ENCODE results near the gene PYGO2.

PYGO2 gene

DNA sequence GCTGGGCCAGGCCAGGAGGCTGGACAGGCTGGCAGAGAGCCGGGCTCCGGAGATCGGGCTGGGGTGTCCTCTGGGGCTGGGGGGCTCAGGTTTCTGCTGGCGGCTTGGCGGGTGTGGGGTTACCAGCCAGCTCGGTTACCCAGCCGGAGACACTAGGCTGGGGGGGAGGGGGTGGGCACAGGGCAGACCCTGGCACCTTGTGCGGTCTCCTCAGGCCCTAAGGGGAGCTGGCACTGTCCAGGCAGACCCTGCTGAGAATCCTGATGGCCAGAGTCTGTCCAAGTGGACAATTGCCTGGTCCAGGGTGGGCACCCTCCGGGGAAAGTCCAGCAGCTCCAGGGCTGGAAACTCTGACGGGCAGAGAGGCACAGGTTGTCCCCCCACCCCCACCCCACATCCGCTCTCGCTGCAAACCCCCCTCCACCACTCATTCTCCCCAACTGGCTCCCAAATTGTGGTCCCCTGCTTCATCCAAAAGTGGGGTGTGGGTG, 47.7 kb upstream of the PYGO2 start:
- WGBS (ENCODE audit: extremely low coverage, insufficient coverage, insufficient read length): no CpG with 5 or more reads among the region's 12 CpGs

DNA sequence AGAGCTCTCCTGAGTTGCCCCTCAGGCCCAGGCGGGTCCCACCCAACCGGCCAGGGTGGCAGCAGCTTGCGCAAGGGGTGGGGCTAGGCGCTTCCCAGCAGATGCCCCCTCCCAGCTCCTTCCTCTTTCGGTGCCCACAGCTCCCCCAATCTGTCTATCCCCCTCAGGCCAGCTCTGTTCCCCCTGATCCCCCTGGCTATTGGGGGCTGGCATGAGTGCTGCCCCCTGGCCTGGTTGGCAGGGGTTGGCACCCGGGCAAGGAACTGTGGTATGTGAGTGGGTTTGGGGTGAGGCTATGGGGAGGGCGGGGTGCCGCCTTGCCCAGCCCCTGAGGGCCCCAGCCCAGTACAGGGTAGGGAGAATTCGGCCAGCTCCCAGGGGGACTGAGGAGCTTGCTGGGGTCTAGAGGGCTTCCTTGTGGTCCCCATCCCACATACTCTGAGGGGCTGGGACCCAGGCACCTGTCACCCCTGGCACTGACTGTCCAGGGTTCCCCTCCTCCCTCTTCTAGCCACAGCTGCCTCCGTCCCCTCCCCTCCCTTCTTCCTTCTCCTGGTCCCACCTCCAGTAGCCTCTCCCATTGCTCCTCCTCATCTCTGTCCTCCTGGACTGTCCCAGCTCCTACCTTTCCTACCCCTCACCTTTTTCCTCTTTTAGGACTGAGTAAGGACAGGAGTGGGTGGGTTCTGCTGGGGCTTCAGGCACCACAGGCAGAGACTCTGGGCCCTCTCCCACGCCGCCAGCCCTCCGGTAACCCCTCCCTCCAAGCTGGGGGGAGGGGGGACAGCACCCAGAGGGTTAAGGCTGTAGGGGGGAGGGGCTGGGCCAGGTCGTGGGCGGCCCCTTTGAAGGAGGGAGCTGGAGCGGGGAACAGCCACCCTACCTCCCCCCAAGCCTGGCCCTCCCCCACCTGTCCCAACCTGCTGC, 46.7 kb upstream of the PYGO2 start:
- Histone ChIP-seq H2BK12ac (ENCODE audit: low read length) (no peak overlapping the region), H3K79me1 (ENCODE audit: low read length) (peaks cover 9% of the 10 kb centered on the region), H3K27ac (ENCODE audit: low read depth, low read length) (peak overlapping the region; percentile 2), H3K79me2 (ENCODE audit: control insufficient read depth, insufficient read depth, low read length, poor library complexity) (peaks cover 11% of the 10 kb centered on the region), H2BK120ac (ENCODE audit: insufficient read depth, low read length, poor library complexity) (no peak overlapping the region), H2BK5ac (ENCODE audit: low read depth, low read length, poor library complexity) (no peak overlapping the region), H3K9ac (ENCODE audit: low read length) (no peak overlapping the region), H3K23ac (ENCODE audit: low read length) (no peak overlapping the region), H3K36me3 (ENCODE audit: control insufficient read depth in 1 of 2, insufficient read depth in 2 of 2, low read length in 2 of 2) (peaks cover 5 to 10% of the 10 kb centered on the region in 2 experiments), H3K14ac (ENCODE audit: low read length) (no peak overlapping the region), H3K4me1 (ENCODE audit: control insufficient read depth in 1 of 2, insufficient read depth in 2 of 2, low read length in 2 of 2) (peaks cover 15 to 20% of the 10 kb centered on the region in 2 experiments), H2AFZ (ENCODE audit: insufficient read depth, low read length, poor library complexity) (no peak overlapping the region), H3K4ac (ENCODE audit: low read depth, low read length) (peak overlapping the region; percentile 2), H3K4me3 (ENCODE audit: low read depth, low read length) (no peak overlapping the region), H4K12ac (ENCODE audit: low read depth, low read length) (no peak overlapping the region), H2AK5ac (ENCODE audit: low read length) (no peak overlapping the region), H4K91ac (ENCODE audit: low read depth, low read length) (no peak overlapping the region), H3K18ac (ENCODE audit: low read length) (peak overlapping the region; percentile 7), H3K4me2 (ENCODE audit: low read length) (no peak overlapping the region), H3K27me3 (ENCODE audit: insufficient read depth, low read length) (no peaks in the 10 kb centered on the region), H3K9me3 (ENCODE audit: insufficient read depth, low read depth, low read length) (no peaks in the 10 kb centered on the region), H4K8ac (ENCODE audit: low read depth, low read length) (no peak overlapping the region)
- no peak for DNase-seq
- WGBS (ENCODE audit: extremely low coverage, insufficient coverage, insufficient read length): no CpG with 5 or more reads among the region's 16 CpGs

More for the DNA sequence above, 47.7 kb upstream of the PYGO2 start:
- peaks cover 9 to 15% of the 10 kb centered on the region in 2 experiments for H3K36me3 ChIP-seq (ENCODE audit: control insufficient read depth in 1 of 2, insufficient read depth in 2 of 2, low read length in 2 of 2)
- H2AFZ ChIP-seq (ENCODE audit: insufficient read depth, low read length, poor library complexity): no peak overlapping the region
- peak overlapping the region; percentile 31 for H3K4ac ChIP-seq (ENCODE audit: low read depth, low read length)
- H3K4me3 ChIP-seq (ENCODE audit: low read depth, low read length): no peak overlapping the region
- H3K4me2 ChIP-seq (ENCODE audit: low read length): no peak overlapping the region
- H3K18ac ChIP-seq (ENCODE audit: low read length): no peak overlapping the region
- no peak overlapping the region for H3K23ac ChIP-seq (ENCODE audit: low read length)
- H3K27me3 ChIP-seq (ENCODE audit: insufficient read depth, low read length): no peaks in the 10 kb centered on the region
- H4K12ac ChIP-seq (ENCODE audit: low read depth, low read length): no peak overlapping the region
- peaks cover 5% of the 10 kb centered on the region for H3K79me2 ChIP-seq (ENCODE audit: control insufficient read depth, insufficient read depth, low read length, poor library complexity)
- H2BK12ac ChIP-seq (ENCODE audit: low read length): no peak overlapping the region
- DNase-seq: no peak
- H3K27ac ChIP-seq (ENCODE audit: low read depth, low read length): no peak overlapping the region
- no peaks in the 10 kb centered on the region for H3K9me3 ChIP-seq (ENCODE audit: insufficient read depth, low read depth, low read length)
- H2BK120ac ChIP-seq (ENCODE audit: insufficient read depth, low read length, poor library complexity): no peak overlapping the region
- H4K91ac ChIP-seq (ENCODE audit: low read depth, low read length): peak overlapping the region; percentile 30
- no peak overlapping the region for H3K14ac ChIP-seq (ENCODE audit: low read length)
- H4K8ac ChIP-seq (ENCODE audit: low read depth, low read length): peak overlapping the region; percentile 39
- H2BK5ac ChIP-seq (ENCODE audit: low read depth, low read length, poor library complexity): no peak overlapping the region
- H3K4me1 ChIP-seq (ENCODE audit: control insufficient read depth in 1 of 2, insufficient read depth in 2 of 2, low read length in 2 of 2): peaks cover 13 to 20% of the 10 kb centered on the region in 2 experiments
- H3K79me1 ChIP-seq (ENCODE audit: low read length): peaks cover 2% of the 10 kb centered on the region
- no peak overlapping the region for H3K9ac ChIP-seq (ENCODE audit: low read length)
- no peak overlapping the region for H2AK5ac ChIP-seq (ENCODE audit: low read length)

DNA sequence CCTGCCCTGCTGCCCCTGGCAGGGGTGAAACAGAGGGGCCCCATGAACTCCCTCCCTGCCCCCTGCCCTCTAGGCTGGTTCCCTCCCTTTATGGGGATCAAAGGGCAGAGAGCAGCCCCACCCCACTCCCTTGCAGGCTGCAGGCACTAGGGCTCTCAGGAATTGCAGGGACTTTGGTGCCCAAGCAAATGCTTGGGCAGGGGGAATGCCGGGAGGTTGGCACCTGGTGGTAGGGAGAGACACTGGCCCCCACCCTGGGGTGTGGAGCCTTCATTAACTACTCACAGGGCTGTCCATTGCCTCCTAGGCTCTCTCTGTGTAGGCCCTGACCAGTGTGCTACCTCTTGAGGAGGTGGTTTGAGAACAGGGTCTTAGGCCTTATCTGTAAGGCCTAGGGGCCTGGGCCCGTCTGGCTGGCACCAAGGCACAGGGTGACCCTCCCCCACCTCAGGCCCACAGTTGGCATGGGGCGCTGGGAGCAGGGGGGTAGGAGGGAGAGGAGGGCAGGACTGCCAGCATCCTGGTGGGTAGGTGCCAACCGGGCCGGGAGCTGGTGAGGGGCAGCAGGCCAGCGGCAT, 45.8 kb upstream of the PYGO2 start:
- H3K27me3 ChIP-seq (ENCODE audit: insufficient read depth, low read length): no peaks in the 10 kb centered on the region
- no peak overlapping the region for H3K27ac ChIP-seq (ENCODE audit: low read depth, low read length)
- peaks cover 3 to 9% of the 10 kb centered on the region in 2 experiments for H3K36me3 ChIP-seq (ENCODE audit: control insufficient read depth in 1 of 2, insufficient read depth in 2 of 2, low read length in 2 of 2)
- H2AK5ac ChIP-seq (ENCODE audit: low read length): no peak overlapping the region
- WGBS (ENCODE audit: extremely low coverage, insufficient coverage, insufficient read length): no CpG with 5 or more reads among the region's 6 CpGs
- H2BK5ac ChIP-seq (ENCODE audit: low read depth, low read length, poor library complexity): no peak overlapping the region
- no peak overlapping the region for H4K91ac ChIP-seq (ENCODE audit: low read depth, low read length)
- DNase-seq: no peak
- H3K4me1 ChIP-seq (ENCODE audit: control insufficient read depth in 1 of 2, insufficient read depth in 2 of 2, low read length in 2 of 2): peaks cover 15 to 20% of the 10 kb centered on the region in 2 experiments
- H3K14ac ChIP-seq (ENCODE audit: low read length): no peak overlapping the region
- H3K4ac ChIP-seq (ENCODE audit: low read depth, low read length): peak overlapping the region; percentile 43
- H3K23ac ChIP-seq (ENCODE audit: low read length): no peak overlapping the region
- H3K9me3 ChIP-seq (ENCODE audit: insufficient read depth, low read depth, low read length): no peaks in the 10 kb centered on the region
- no peak overlapping the region for H2BK120ac ChIP-seq (ENCODE audit: insufficient read depth, low read length, poor library complexity)
- H4K8ac ChIP-seq (ENCODE audit: low read depth, low read length): no peak overlapping the region
- peaks cover 16% of the 10 kb centered on the region for H3K79me1 ChIP-seq (ENCODE audit: low read length)
- H3K4me2 ChIP-seq (ENCODE audit: low read length): no peak overlapping the region
- no peak overlapping the region for H3K4me3 ChIP-seq (ENCODE audit: low read depth, low read length)
- peaks cover 18% of the 10 kb centered on the region for H3K79me2 ChIP-seq (ENCODE audit: control insufficient read depth, insufficient read depth, low read length, poor library complexity)
- no peak overlapping the region for H2AFZ ChIP-seq (ENCODE audit: insufficient read depth, low read length, poor library complexity)
- no peak overlapping the region for H4K12ac ChIP-seq (ENCODE audit: low read depth, low read length)
- no peak overlapping the region for H3K9ac ChIP-seq (ENCODE audit: low read length)
- H2BK12ac ChIP-seq (ENCODE audit: low read length): no peak overlapping the region
- no peak overlapping the region for H3K18ac ChIP-seq (ENCODE audit: low read length)

DNA sequence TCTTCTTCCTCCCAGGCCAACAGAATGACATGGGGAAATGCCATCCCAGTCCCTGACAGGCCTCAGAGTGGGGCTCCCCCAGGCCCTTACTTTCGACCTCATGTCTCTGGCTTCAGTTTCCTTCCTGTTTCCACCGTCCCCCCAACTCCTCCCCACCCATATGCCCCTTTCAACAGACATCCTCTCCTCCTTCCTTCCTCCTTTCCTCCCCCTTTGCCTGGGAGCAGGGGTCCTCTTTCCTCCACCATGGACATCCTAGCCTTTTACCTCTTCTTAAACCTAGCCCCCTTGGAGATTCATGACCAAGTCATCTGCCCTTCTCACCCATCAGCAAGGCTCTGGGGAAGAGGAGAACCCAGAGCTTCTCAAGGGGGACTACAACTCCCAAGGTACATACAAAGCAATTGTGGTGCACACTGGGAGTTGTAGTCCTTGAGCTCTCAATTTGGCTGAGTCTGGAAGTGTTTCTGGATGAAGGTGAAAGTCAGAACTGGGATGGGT, 45.1 kb upstream of the PYGO2 start:
- no peak overlapping the region for H2BK120ac ChIP-seq (ENCODE audit: insufficient read depth, low read length, poor library complexity)
- peaks cover 20% of the 10 kb centered on the region for H3K79me1 ChIP-seq (ENCODE audit: low read length)
- H4K12ac ChIP-seq (ENCODE audit: low read depth, low read length): no peak overlapping the region
- H2BK5ac ChIP-seq (ENCODE audit: low read depth, low read length, poor library complexity): no peak overlapping the region
- H3K4me1 ChIP-seq (ENCODE audit: control insufficient read depth in 1 of 2, insufficient read depth in 2 of 2, low read length in 2 of 2): peaks cover 15 to 16% of the 10 kb centered on the region in 2 experiments
- H2AK5ac ChIP-seq (ENCODE audit: low read length): no peak overlapping the region
- no peak overlapping the region for H2BK12ac ChIP-seq (ENCODE audit: low read length)
- DNase-seq: no peak
- no peak overlapping the region for H3K9ac ChIP-seq (ENCODE audit: low read length)
- H3K27ac ChIP-seq (ENCODE audit: low read depth, low read length): no peak overlapping the region
- H3K4me2 ChIP-seq (ENCODE audit: low read length): no peak overlapping the region
- no peak overlapping the region for H4K91ac ChIP-seq (ENCODE audit: low read depth, low read length)
- H3K4me3 ChIP-seq (ENCODE audit: low read depth, low read length): no peak overlapping the region
- H3K4ac ChIP-seq (ENCODE audit: low read depth, low read length): peak overlapping the region; percentile 53
- no peaks in the 10 kb centered on the region for H3K27me3 ChIP-seq (ENCODE audit: insufficient read depth, low read length)
- H3K14ac ChIP-seq (ENCODE audit: low read length): no peak overlapping the region
- no peak overlapping the region for H4K8ac ChIP-seq (ENCODE audit: low read depth, low read length)
- no peak overlapping the region for H3K18ac ChIP-seq (ENCODE audit: low read length)
- H2AFZ ChIP-seq (ENCODE audit: insufficient read depth, low read length, poor library complexity): no peak overlapping the region
- peaks cover 3 to 9% of the 10 kb centered on the region in 2 experiments for H3K36me3 ChIP-seq (ENCODE audit: control insufficient read depth in 1 of 2, insufficient read depth in 2 of 2, low read length in 2 of 2)
- no peaks in the 10 kb centered on the region for H3K9me3 ChIP-seq (ENCODE audit: insufficient read depth, low read depth, low read length)
- no peak overlapping the region for H3K23ac ChIP-seq (ENCODE audit: low read length)
- WGBS (ENCODE audit: extremely low coverage, insufficient coverage, insufficient read length): no CpG with 5 or more reads among the region's 2 CpGs
- peaks cover 18% of the 10 kb centered on the region for H3K79me2 ChIP-seq (ENCODE audit: control insufficient read depth, insufficient read depth, low read length, poor library complexity)

All from trophoblast cell (in vitro differentiated cells and primary cell).